Small intestine (tissue), 7 donors: Measurements from ENCODE around the gene MSANTD1. TPM values are rescaled to one million over a fixed set of nuclear protein-coding genes. Genes with fewer than 3 reads are reported as not detected.
A peak's percentile ranks its signal among the peaks of the same experiment; 100 is the strongest.

Experiments
- DNase-seq, 2 donors: peaks; one replicate each; pipeline versions ENCODE4 v3.0.0 to v3.0.0-alpha.2; 2013
- FAIRE-seq: peaks from 2 replicates; lab custom pipeline; 2012; peaks lifted over from hg19 to GRCh38; lab: Jason Lieb, UNC
- H3K27ac ChIP-seq, 3 donors: one replicate each; pipeline ENCODE4 v1.5.1; 2013; ENCODE audit warnings: low read length in 2 of 3, mild to moderate bottlenecking in 2 of 3, control low read depth in 1 of 3, inconsistent platforms in 1 of 3, low read depth in 1 of 3, moderate library complexity in 1 of 3
- H3K27me3 ChIP-seq, 3 donors: one replicate each; pipeline ENCODE4 v1.6.1; 2013; ENCODE audit warnings: low read length in 3 of 3, inconsistent platforms in 1 of 3; ENCODE audit not compliant: control insufficient read depth in 3 of 3, insufficient read depth in 3 of 3
- H3K36me3 ChIP-seq, 3 donors: one replicate each; pipeline ENCODE4 v1.6.1; 2013; ENCODE audit warnings: low read length in 3 of 3, inconsistent platforms in 1 of 3, low read depth in 1 of 3, mild to moderate bottlenecking in 1 of 3, moderate library complexity in 1 of 3; ENCODE audit not compliant: control insufficient read depth in 3 of 3, insufficient read depth in 2 of 3
- H3K4me1 ChIP-seq, 3 donors: one replicate each; pipeline ENCODE4 v1.6.1; 2013; ENCODE audit warnings: low read length in 2 of 3, inconsistent platforms in 1 of 3, low read depth in 1 of 3, mild to moderate bottlenecking in 1 of 3, moderate library complexity in 1 of 3; ENCODE audit not compliant: control insufficient read depth in 3 of 3, insufficient read depth in 2 of 3
- H3K4me3 ChIP-seq, 3 donors: one replicate each; pipeline ENCODE4 v1.5.1; 2013; ENCODE audit warnings: low read length in 3 of 3, control low read depth in 1 of 3, inconsistent platforms in 1 of 3, low read depth in 1 of 3, mild to moderate bottlenecking in 1 of 3, moderate library complexity in 1 of 3
- H3K9me3 ChIP-seq, 2 donors: one replicate each; pipeline ENCODE4 v1.6.1; 2013; ENCODE audit warnings: low read depth in 1 of 2, low read length in 1 of 2; ENCODE audit not compliant: control insufficient read depth in 2 of 2, insufficient read depth in 1 of 2
- WGBS, 3 donors: extraction: QIAGEN DNeasy Blood & Tissue Kit; methylation state at CpG; one replicate each; pipeline ENCODE4 v1.1.7; 2013; 5-methylcytosine and 5-hydroxymethylcytosine counted together
- polyA plus RNA-seq, 4 donors: library from polyadenylated mRNA; stranded (reverse) in 3 of 4; unstranded in 1 of 4; fragments of 200-250 nt in 3 of 4; fragments of 120-200 nt in 1 of 4; gene quantifications; one replicate each; pipeline versions ENCODE4 v1.2.1 to v1.2.3, GENCODE V29; 2013
- donor health status: healthy with polysubstance abuse.
- donor health status: control.
- donor health status: control.
- donor health status: Bipolar disorder and iron deficiency.
- donor health status: healthy.

MSANTD1 gene
- polyA plus RNA-seq, 4 donors, result 0.27 to 0.45 (median 0.29) TPM

GRCh38 chr4:3220476-3221183, 28.3 kb upstream of the MSANTD1 start:
- 89 to 94% (median 91%) methylated on average over 8 of the region's 8 CpGs for WGBS, 3 donors
- no peak for DNase-seq
- Histone ChIP-seq H3K4me1 (no peaks in the 10 kb centered on the region), H3K27me3 (no peaks in the 10 kb centered on the region), H3K36me3 (peaks cover 33 to 88% (median 43%) of the 10 kb centered on the region in 3 donors), H3K4me3 (no peak overlapping the region), H3K27ac (no peak overlapping the region), H3K9me3 (no peaks in the 10 kb centered on the region)
- no peak for FAIRE-seq

GRCh38 chr4:3221184-3221494, 27.8 kb upstream of the MSANTD1 start:
- no peak overlapping the region for H3K27ac ChIP-seq
- no peak for FAIRE-seq
- no peaks in the 10 kb centered on the region for H3K4me1 ChIP-seq
- WGBS, 3 donors, result 91 to 94% (median 93%) methylated on average over 8 of the region's 8 CpGs
- H3K4me3 ChIP-seq, result no peak overlapping the region
- H3K9me3 ChIP-seq, result no peaks in the 10 kb centered on the region
- no peaks in the 10 kb centered on the region for H3K27me3 ChIP-seq
- DNase-seq, result no peak
- H3K36me3 ChIP-seq, result peaks cover 33 to 89% (median 40%) of the 10 kb centered on the region in 3 donors

GRCh38 chr4:3221996-3222395, 27.0 kb upstream of the MSANTD1 start:
- Histone ChIP-seq H3K27me3 (no peaks in the 10 kb centered on the region), H3K36me3 (peaks cover 33 to 90% (median 39%) of the 10 kb centered on the region in 3 donors), H3K4me1 (no peaks in the 10 kb centered on the region), H3K27ac (no peak overlapping the region), H3K4me3 (no peak overlapping the region), H3K9me3 (no peaks in the 10 kb centered on the region)
- no peak for FAIRE-seq
- 93 to 98% (median 94%) methylated on average over 12 of the region's 12 CpGs for WGBS, 3 donors
- DNase-seq, result no peak

DNA sequence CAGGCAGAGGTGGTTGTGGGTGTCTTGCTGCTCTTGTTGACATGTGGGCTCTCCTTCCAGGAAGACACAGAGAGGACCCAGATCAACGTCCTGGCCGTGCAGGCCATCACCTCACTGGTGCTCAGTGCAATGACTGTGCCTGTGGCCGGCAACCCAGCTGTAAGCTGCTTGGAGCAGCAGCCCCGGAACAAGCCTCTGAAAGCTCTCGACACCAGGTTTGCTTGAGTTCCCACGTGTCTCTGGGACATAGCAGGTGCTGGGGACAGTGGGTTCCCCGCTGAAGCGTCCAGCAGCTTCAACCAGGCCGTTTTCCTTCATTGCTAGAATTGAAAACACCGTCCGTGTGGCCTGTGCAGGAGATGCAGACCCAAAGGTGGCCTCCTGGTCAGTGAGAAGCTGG, 25.6 kb upstream of the MSANTD1 start:
- H3K4me3 ChIP-seq, result no peak overlapping the region
- no peaks in the 10 kb centered on the region for H3K4me1 ChIP-seq
- no peak for DNase-seq
- no peaks in the 10 kb centered on the region for H3K27me3 ChIP-seq
- no peak for FAIRE-seq
- H3K9me3 ChIP-seq, result no peaks in the 10 kb centered on the region
- no peak overlapping the region for H3K27ac ChIP-seq
- peaks cover 27 to 88% (median 38%) of the 10 kb centered on the region in 3 donors for H3K36me3 ChIP-seq
- WGBS, 3 donors, result 93 to 96% (median 95%) methylated on average over 11 of the region's 11 CpGs

DNA sequence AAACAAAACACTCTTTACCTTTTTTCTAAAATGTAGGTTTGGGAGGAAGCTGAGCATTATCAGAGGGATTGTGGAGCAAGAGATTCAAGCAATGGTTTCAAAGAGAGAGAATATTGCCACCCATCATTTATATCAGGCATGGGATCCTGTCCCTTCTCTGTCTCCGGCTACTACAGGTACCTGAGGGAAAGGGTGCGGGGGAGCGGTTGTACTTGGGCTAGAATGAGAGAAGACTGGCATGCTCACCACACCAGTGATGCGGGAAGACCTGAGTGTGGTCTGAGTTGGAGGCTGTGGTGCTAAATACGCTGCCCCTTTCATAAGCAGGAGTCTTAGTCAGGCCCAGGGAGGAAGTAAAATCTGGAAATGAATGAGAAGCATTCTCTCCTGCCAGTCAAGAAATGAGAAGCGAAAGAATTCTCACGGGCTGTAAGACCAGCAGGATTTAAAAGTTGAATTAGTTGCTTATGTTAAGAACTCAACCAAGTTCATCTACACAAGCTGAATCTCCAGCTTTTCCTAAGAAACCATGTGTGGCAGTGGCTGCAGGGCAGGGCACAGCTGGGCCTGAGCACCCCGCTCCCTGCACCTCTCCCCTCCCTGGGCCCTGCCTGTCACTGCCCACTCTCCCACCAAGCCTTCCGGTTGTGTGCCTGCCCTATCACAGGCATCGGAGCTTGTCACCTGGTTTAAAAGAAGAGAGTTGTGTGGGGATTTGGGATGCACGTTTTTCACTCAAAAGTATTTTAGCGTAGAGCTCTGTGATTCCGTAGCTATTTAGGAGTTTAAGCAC, 24.8 kb upstream of the MSANTD1 start:
- H3K4me1 ChIP-seq, result no peaks in the 10 kb centered on the region
- no peaks in the 10 kb centered on the region for H3K9me3 ChIP-seq
- H3K27ac ChIP-seq, result peak overlapping the region in 1 of 3 donors; percentile 18
- no peak overlapping the region for H3K4me3 ChIP-seq
- 94 to 97% (median 97%) methylated on average over 13 of the region's 13 CpGs for WGBS, 3 donors
- DNase-seq, result no peak
- no peak for FAIRE-seq
- no peaks in the 10 kb centered on the region for H3K27me3 ChIP-seq
- H3K36me3 ChIP-seq, result peaks cover 23 to 88% (median 40%) of the 10 kb centered on the region in 3 donors

DNA sequence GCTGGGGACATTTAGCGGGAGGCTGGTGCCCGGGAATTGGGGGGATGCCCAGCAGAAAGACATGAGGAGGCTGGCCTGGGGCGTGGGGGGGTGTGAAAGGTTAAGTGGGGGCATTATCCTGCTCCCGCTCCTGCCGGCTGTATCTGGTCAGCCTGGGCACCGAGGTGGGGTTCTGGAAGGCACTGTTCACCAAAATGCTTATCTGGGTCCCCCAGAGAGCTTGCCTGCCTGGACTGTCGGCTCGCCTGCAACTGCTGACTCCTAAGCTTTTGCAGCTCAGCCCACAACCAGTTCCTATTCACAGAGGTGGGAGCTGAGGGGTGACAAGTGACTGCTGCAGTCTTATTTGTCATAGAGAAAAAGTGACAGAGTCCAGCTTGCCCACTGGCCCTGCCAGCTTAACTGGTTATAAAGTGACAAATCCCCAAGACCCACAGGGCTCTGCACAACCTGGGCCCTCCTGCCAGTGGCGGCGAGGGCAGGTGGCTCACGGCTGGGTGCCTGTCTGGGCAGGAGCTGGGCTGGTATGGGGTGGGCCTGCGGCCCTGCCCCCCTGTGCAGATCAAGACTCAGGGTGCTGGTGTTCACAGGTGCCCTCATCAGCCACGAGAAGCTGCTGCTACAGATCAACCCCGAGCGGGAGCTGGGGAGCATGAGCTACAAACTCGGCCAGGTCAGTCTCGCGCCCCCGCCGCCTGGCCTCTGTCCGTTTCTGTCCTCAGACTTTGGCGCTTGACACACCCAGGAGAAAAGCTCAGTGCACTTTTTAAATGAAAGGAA, 23.7 kb upstream of the MSANTD1 start:
- no peak overlapping the region for H3K4me3 ChIP-seq
- no peak for DNase-seq
- H3K9me3 ChIP-seq, result no peaks in the 10 kb centered on the region
- H3K27me3 ChIP-seq, result no peaks in the 10 kb centered on the region
- H3K4me1 ChIP-seq, result no peaks in the 10 kb centered on the region
- H3K36me3 ChIP-seq, result peaks cover 23 to 88% (median 43%) of the 10 kb centered on the region in 3 donors
- 88 to 92% (median 91%) methylated on average over 22 of the region's 22 CpGs for WGBS, 3 donors
- peak overlapping the region in 1 of 3 donors; percentile 21 for H3K27ac ChIP-seq
- no peak for FAIRE-seq

DNA sequence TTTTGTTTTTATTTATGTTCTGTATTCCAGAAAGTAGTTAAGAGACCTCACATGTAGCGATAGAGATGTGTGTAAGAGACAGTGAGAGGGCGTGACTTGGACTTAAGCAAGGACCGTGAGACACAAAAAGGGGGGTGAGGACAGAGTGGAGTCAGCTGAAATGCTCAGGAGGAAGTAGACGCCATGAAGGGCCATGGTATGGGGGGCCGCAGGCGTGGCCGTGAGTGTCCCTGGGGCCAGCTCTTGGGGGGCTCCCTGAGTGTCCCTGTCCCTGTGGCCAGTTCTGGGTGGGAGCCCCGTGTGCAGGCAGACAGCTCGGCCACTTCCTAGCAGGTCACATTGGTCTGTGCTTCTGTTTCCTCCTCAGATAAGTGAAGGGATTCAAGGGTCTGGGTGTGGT, 23.0 kb upstream of the MSANTD1 start:
- no peak for DNase-seq
- WGBS, 3 donors, result 80 to 88% (median 87%) methylated on average over 9 of the region's 9 CpGs
- H3K27me3 ChIP-seq, result no peaks in the 10 kb centered on the region
- no peaks in the 10 kb centered on the region for H3K9me3 ChIP-seq
- H3K4me3 ChIP-seq, result no peak overlapping the region
- no peaks in the 10 kb centered on the region for H3K4me1 ChIP-seq
- H3K36me3 ChIP-seq, result peaks cover 23 to 90% (median 40%) of the 10 kb centered on the region in 3 donors
- peak overlapping the region in 2 of 3 donors; percentile 33 to 75 for H3K27ac ChIP-seq
- FAIRE-seq, result no peak

GRCh38 chr4:3226467-3226866, 22.5 kb upstream of the MSANTD1 start:
- H3K9me3 ChIP-seq, result no peaks in the 10 kb centered on the region
- DNase-seq (peak in 1 of 2 donors; percentile 17), FAIRE-seq (no peak)
- H3K27ac ChIP-seq, result peak overlapping the region in 1 of 3 donors; percentile 75
- no peak overlapping the region for H3K4me3 ChIP-seq
- H3K36me3 ChIP-seq, result peaks cover 23 to 90% (median 38%) of the 10 kb centered on the region in 3 donors
- H3K4me1 ChIP-seq, result no peaks in the 10 kb centered on the region
- H3K27me3 ChIP-seq, result no peaks in the 10 kb centered on the region
- WGBS, 3 donors, result 35 to 59% (median 38%) methylated on average over 9 of the region's 9 CpGs
